HL-60 (cell line): ENCODE data around the gene DSCAML1.
"Not testable (repeated sequence)": the region's sequence is repeated elsewhere in the genome, so short reads cannot be mapped to it uniquely, and the experiment has no call there.

Experiments
- DNase-seq, 2 experiments: peaks; one replicate each; pipeline ENCODE4 v3.0.0-alpha.2; 2010 to 2020; ENCODE audit warnings: low read depth in 1 of 2, low spot score in 1 of 2
- H3K27ac ChIP-seq: fragments of 250-450 bp; sonication (Bioruptor Pico); replicated peaks from 2 replicates; pipeline ENCODE4 v1.5.1; 2020; ENCODE audit warnings: mild to moderate bottlenecking, moderate library complexity
- H3K27me3 ChIP-seq: fragments of 250-450 bp; sonication (Bioruptor Pico); 2 replicates; pipeline ENCODE4 v1.5.1; 2021; ENCODE audit warnings: mild to moderate bottlenecking, moderate library complexity; ENCODE audit not compliant: insufficient read depth, poor library complexity, severe bottlenecking
- H3K4me3 ChIP-seq: replicated peaks from 2 replicates; pipeline ENCODE4 v1.5.1; 2011; ENCODE audit warnings: mild to moderate bottlenecking, control low read depth, low read length; ENCODE audit not compliant: insufficient read depth
- GABPA ChIP-seq: IDR thresholded peaks from 2 replicates; pipeline ENCODE4 v1.6.1; 2012; ENCODE audit warnings: low read depth
- POLR2AphosphoS5 ChIP-seq: IDR thresholded peaks from 2 replicates; pipeline ENCODE4 v1.6.1; 2012; ENCODE audit warnings: low read depth
- SPI1 ChIP-seq: IDR thresholded peaks from 2 replicates; pipeline ENCODE4 v1.6.1; 2012; ENCODE audit warnings: low read depth, mild to moderate bottlenecking, borderline replicate concordance
- TF ChIP-seq, protein P1 (sequence below): IDR thresholded peaks from 2 replicates; pipeline ENCODE4 v1.6.1; 2012; ENCODE audit warnings: low read depth; ENCODE audit not compliant: insufficient replicate concordance
- TF ChIP-seq, protein P2 (sequence below): IDR thresholded peaks from one replicate; pipeline ENCODE4 v1.5.1; 2011; ENCODE audit warnings: low read length, control low read depth, inconsistent platforms; ENCODE audit not compliant: insufficient read depth

Gene DSCAML1

GRCh38 chr11:117763465-117763864 is 33.6 kb downstream of the DSCAML1 start:
- DNase-seq, H3K27ac ChIP-seq, H3K27me3 ChIP-seq, H3K4me3 ChIP-seq: not testable (repeated sequence)

DNA sequence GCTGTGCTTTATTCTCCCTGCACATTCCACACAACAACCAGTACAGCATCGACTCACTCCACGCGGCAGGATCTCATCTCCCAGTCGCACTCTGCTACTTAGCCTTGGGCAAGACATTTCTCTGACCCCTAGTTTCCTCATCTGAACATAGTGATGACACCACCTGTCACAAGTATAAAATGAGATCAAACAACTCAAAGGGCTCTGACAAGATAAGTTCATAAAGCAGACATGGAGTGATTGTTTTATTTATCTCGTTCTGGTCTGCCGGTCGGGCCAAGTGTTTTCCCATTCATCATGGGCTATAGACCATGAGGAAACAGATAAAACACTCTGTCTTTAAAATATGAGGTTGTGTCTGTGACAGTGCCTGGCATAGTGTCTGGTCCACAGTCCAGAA is 35.0 kb downstream of the DSCAML1 start:
- TF ChIP-seq POLR2AphosphoS5 (no peak), GABPA (no peak), SPI1 (no peak)
- TF ChIP-seq, protein P1, sequence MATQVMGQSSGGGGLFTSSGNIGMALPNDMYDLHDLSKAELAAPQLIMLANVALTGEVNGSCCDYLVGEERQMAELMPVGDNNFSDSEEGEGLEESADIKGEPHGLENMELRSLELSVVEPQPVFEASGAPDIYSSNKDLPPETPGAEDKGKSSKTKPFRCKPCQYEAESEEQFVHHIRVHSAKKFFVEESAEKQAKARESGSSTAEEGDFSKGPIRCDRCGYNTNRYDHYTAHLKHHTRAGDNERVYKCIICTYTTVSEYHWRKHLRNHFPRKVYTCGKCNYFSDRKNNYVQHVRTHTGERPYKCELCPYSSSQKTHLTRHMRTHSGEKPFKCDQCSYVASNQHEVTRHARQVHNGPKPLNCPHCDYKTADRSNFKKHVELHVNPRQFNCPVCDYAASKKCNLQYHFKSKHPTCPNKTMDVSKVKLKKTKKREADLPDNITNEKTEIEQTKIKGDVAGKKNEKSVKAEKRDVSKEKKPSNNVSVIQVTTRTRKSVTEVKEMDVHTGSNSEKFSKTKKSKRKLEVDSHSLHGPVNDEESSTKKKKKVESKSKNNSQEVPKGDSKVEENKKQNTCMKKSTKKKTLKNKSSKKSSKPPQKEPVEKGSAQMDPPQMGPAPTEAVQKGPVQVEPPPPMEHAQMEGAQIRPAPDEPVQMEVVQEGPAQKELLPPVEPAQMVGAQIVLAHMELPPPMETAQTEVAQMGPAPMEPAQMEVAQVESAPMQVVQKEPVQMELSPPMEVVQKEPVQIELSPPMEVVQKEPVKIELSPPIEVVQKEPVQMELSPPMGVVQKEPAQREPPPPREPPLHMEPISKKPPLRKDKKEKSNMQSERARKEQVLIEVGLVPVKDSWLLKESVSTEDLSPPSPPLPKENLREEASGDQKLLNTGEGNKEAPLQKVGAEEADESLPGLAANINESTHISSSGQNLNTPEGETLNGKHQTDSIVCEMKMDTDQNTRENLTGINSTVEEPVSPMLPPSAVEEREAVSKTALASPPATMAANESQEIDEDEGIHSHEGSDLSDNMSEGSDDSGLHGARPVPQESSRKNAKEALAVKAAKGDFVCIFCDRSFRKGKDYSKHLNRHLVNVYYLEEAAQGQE: no peak
- TF ChIP-seq, protein P2, sequence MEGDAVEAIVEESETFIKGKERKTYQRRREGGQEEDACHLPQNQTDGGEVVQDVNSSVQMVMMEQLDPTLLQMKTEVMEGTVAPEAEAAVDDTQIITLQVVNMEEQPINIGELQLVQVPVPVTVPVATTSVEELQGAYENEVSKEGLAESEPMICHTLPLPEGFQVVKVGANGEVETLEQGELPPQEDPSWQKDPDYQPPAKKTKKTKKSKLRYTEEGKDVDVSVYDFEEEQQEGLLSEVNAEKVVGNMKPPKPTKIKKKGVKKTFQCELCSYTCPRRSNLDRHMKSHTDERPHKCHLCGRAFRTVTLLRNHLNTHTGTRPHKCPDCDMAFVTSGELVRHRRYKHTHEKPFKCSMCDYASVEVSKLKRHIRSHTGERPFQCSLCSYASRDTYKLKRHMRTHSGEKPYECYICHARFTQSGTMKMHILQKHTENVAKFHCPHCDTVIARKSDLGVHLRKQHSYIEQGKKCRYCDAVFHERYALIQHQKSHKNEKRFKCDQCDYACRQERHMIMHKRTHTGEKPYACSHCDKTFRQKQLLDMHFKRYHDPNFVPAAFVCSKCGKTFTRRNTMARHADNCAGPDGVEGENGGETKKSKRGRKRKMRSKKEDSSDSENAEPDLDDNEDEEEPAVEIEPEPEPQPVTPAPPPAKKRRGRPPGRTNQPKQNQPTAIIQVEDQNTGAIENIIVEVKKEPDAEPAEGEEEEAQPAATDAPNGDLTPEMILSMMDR: no peak
- H3K27me3 ChIP-seq: no peaks in the 10 kb centered on the region
- H3K27ac ChIP-seq: no peak overlapping the region
- H3K4me3 ChIP-seq: no peak overlapping the region
- no peak for DNase-seq

- DNase-seq: no peak
- no peak for TF ChIP-seq GABPA
- TF ChIP-seq, protein P2: no peak
- TF ChIP-seq, protein P1: no peak
- H3K27me3 ChIP-seq: peaks cover 11% of the 10 kb centered on the region
- H3K27ac ChIP-seq: no peak overlapping the region
- no peak overlapping the region for H3K4me3 ChIP-seq
These were observed 37.7 kb downstream of the DSCAML1 start for GRCh38 chr11:117759305-117759704.

DNA sequence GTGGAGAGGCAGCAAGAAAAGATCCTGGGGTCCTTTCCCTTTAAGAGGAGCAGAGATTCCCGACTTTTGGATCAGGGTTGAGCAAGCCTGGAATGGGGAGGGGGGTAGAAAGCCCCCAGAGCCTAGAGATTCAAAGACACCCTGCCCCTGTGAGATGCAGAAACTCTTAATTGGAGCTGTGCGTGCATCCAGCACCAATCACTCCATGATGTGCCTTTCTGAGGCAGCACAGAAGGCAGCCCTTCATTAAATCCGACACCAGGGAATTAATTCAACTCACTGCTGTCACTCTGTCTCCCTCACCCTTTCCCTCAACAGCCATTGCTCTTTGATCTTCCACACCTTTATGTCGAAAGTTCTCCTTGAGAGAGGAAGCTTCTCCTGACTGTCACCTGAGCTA is 43.0 kb downstream of the DSCAML1 start:
- Histone ChIP-seq H3K27ac (no peak overlapping the region), H3K27me3 (peaks cover 11% of the 10 kb centered on the region), H3K4me3 (no peak overlapping the region)
- DNase-seq: no peak
- TF ChIP-seq, protein P1: no peak
- TF ChIP-seq GABPA: no peak
